H9 (cell line): ENCODE data around the gene CCDC9B. TPM values are rescaled to one million over a fixed set of nuclear protein-coding genes. Genes with fewer than 3 reads are reported as not detected.

ENCODE experiments used
- DNase-seq: peaks from one replicate; pipeline ENCODE4 v3.0.0-alpha.2; 2017
- H2AFZ ChIP-seq: one replicate; pipeline ENCODE4 v1.6.1; 2013; ENCODE audit warnings: mild to moderate bottlenecking, low read length, control low read depth, moderate library complexity
- H2AK5ac ChIP-seq: 2 replicates; pipeline ENCODE4 v1.6.1; 2013; ENCODE audit warnings: low read length, control low read depth, mixed read lengths; ENCODE audit not compliant: insufficient read length
- H2BK120ac ChIP-seq: one replicate; pipeline ENCODE4 v1.6.1; 2013; ENCODE audit warnings: low read depth, mild to moderate bottlenecking, low read length, control low read depth, inconsistent platforms; ENCODE audit not compliant: poor library complexity, severe bottlenecking
- H2BK12ac ChIP-seq: 2 replicates; pipeline ENCODE4 v1.6.1; 2013; ENCODE audit warnings: low read length, control low read depth, mixed read lengths, low read depth; ENCODE audit not compliant: insufficient read length
- H2BK15ac ChIP-seq: 2 replicates; pipeline ENCODE4 v1.6.1; 2013; ENCODE audit warnings: low read depth, low read length, control low read depth
- H2BK20ac ChIP-seq: one replicate; pipeline ENCODE4 v1.6.1; 2013; ENCODE audit warnings: low read depth, mild to moderate bottlenecking, low read length, control low read depth, inconsistent platforms; ENCODE audit not compliant: poor library complexity, severe bottlenecking
- H2BK5ac ChIP-seq: 2 replicates; pipeline ENCODE4 v1.6.1; 2013; ENCODE audit warnings: low read length, control low read depth, mixed read lengths; ENCODE audit not compliant: insufficient read length
- H3K14ac ChIP-seq: 2 replicates; pipeline ENCODE4 v1.6.1; 2013; ENCODE audit warnings: low read length, control low read depth; ENCODE audit not compliant: insufficient read depth
- H3K18ac ChIP-seq: 2 replicates; pipeline ENCODE4 v1.6.1; 2013; ENCODE audit warnings: low read depth, mild to moderate bottlenecking, mixed read lengths, low read length, control low read depth; ENCODE audit not compliant: insufficient read length
- H3K23ac ChIP-seq: 2 replicates; pipeline ENCODE4 v1.6.1; 2013; ENCODE audit warnings: low read length, control low read depth, mixed read lengths, low read depth; ENCODE audit not compliant: insufficient read length
- H3K23me2 ChIP-seq: 2 replicates; pipeline ENCODE4 v1.6.1; 2013; ENCODE audit warnings: low read depth, mild to moderate bottlenecking, mixed read lengths, low read length, control low read depth; ENCODE audit not compliant: insufficient read length, poor library complexity, severe bottlenecking
- H3K27ac ChIP-seq: 2 replicates; pipeline ENCODE4 v1.5.1; 2013; ENCODE audit warnings: low read length, control low read depth, mixed read lengths, low read depth; ENCODE audit not compliant: insufficient read length
- H3K27me3 ChIP-seq: 2 replicates; pipeline ENCODE4 v1.6.1; 2013; ENCODE audit warnings: low read length, control low read depth, inconsistent platforms; ENCODE audit not compliant: insufficient read depth
- H3K4ac ChIP-seq: 2 replicates; pipeline ENCODE4 v1.6.1; 2013; ENCODE audit warnings: low read depth, mild to moderate bottlenecking, control low read depth, inconsistent platforms, low read length, moderate library complexity
- H3K4me1 ChIP-seq: 2 replicates; pipeline ENCODE4 v1.6.1; 2013; ENCODE audit warnings: low read length, control low read depth, inconsistent platforms; ENCODE audit not compliant: insufficient read depth
- H3K4me2 ChIP-seq: 2 replicates; pipeline ENCODE4 v1.6.1; 2013; ENCODE audit warnings: low read length, control low read depth, mixed read lengths; ENCODE audit not compliant: insufficient read length, insufficient read depth
- H3K56ac ChIP-seq: 2 replicates; pipeline ENCODE4 v1.6.1; 2013; ENCODE audit warnings: low read depth, mild to moderate bottlenecking, mixed read lengths, low read length, control low read depth; ENCODE audit not compliant: insufficient read length
- H3K79me1 ChIP-seq: 2 replicates; pipeline ENCODE4 v1.6.1; 2013; ENCODE audit warnings: low read depth, mild to moderate bottlenecking, moderate library complexity, low read length, control low read depth, inconsistent platforms; ENCODE audit not compliant: insufficient read depth, poor library complexity, severe bottlenecking
- H3K79me2 ChIP-seq: 2 replicates; pipeline ENCODE4 v1.6.1; 2013; ENCODE audit warnings: low read length, control low read depth, inconsistent platforms; ENCODE audit not compliant: insufficient read depth
- H3K9ac ChIP-seq: 2 replicates; pipeline ENCODE4 v1.6.1; 2013; ENCODE audit warnings: low read length, control low read depth, mixed read lengths; ENCODE audit not compliant: insufficient read length; ENCODE audit errors: extremely low read depth
- H3K9me3 ChIP-seq: one replicate; pipeline ENCODE4 v1.6.1; 2013; ENCODE audit warnings: low read depth, low read length, inconsistent platforms; ENCODE audit not compliant: control insufficient read depth
- H3T11ph ChIP-seq: one replicate; pipeline ENCODE4 v1.6.1; 2013; ENCODE audit warnings: mild to moderate bottlenecking, low read length, control low read depth, inconsistent platforms
- H4K20me1 ChIP-seq: one replicate; pipeline ENCODE4 v1.6.1; 2013; ENCODE audit not compliant: control insufficient read depth, insufficient read length, insufficient read depth
- H4K5ac ChIP-seq: 2 replicates; pipeline ENCODE4 v1.6.1; 2013; ENCODE audit warnings: low read depth, mild to moderate bottlenecking, mixed read lengths, low read length, control low read depth; ENCODE audit not compliant: insufficient read length
- H4K8ac ChIP-seq: replicated peaks from 2 replicates; pipeline ENCODE4 v1.6.1; 2013; ENCODE audit warnings: low read length, control low read depth, mixed read lengths, low read depth; ENCODE audit not compliant: insufficient read length
- H4K91ac ChIP-seq: 2 replicates; pipeline ENCODE4 v1.6.1; 2013; ENCODE audit warnings: low read depth, mild to moderate bottlenecking, moderate library complexity, mixed read lengths, low read length, control low read depth; ENCODE audit not compliant: insufficient read length
- H3K27ac Mint-ChIP-seq, 3 experiments: 2 replicates in 2 of 3; 3 replicates in 1 of 3; pipeline ENCODE4 v1.8.0; 2020 to 2021; ENCODE audit warnings: mixed read lengths in 3 of 3, mild to moderate bottlenecking in 1 of 3, moderate library complexity in 1 of 3
- H3K27me3 Mint-ChIP-seq: 2 replicates; pipeline ENCODE4 v1.8.0; 2021; ENCODE audit warnings: low read depth, mild to moderate bottlenecking, moderate library complexity, mixed read lengths
- H3K36me3 Mint-ChIP-seq, 3 experiments: 2 replicates in 2 of 3; 3 replicates in 1 of 3; pipeline ENCODE4 v1.8.0; 2020 to 2021; ENCODE audit warnings: low read depth in 3 of 3, mixed read lengths in 3 of 3; ENCODE audit not compliant: insufficient read depth in 1 of 3
- H3K4me1 Mint-ChIP-seq, 2 experiments: 2 replicates each; pipeline ENCODE4 v1.8.0; 2020; ENCODE audit warnings: mixed read lengths in 2 of 2
- H3K4me3 Mint-ChIP-seq, 2 experiments: 2 replicates in 1 of 2; 3 replicates in 1 of 2; pipeline ENCODE4 v1.8.0; 2020 to 2021; ENCODE audit warnings: mild to moderate bottlenecking in 2 of 2, mixed read lengths in 2 of 2, moderate library complexity in 1 of 2
- H3K9me3 Mint-ChIP-seq, 2 experiments: 2 replicates in 1 of 2; 3 replicates in 1 of 2; pipeline ENCODE4 v1.8.0; 2020; ENCODE audit warnings: mild to moderate bottlenecking in 2 of 2, mixed read lengths in 2 of 2, moderate library complexity in 1 of 2
- CTCF ChIP-seq: fragments of 200-600 bp; sonication (generic); conservative IDR thresholded peaks from 3 replicates; pipeline ENCODE4 v1.8.0; 2021; ENCODE audit warnings: antibody characterized with exemption, mild to moderate bottlenecking
- WGBS: extraction: QIAGEN DNeasy Blood & Tissue Kit; methylation state at CpG from one replicate; pipeline ENCODE4 v1.1.7; 2013; ENCODE audit warnings: missing lambda C conversion rate, low lambda C conversion rate, mixed read lengths; ENCODE audit not compliant: insufficient read length; ENCODE audit errors: extremely low coverage; 5-methylcytosine and 5-hydroxymethylcytosine counted together
- total RNA-seq: library from RNA; stranded (reverse); gene quantifications from 2 replicates; pipeline ENCODE4 v1.2.1, GENCODE V29; 2021

CCDC9B gene
- total RNA-seq, 1 experiment from 2014 or later, result 0.48 TPM

- no peak overlapping the region for H3K23ac ChIP-seq
- H4K8ac ChIP-seq, result no peak overlapping the region
- H3K27me3 Mint-ChIP-seq, result peaks cover 8% of the 10 kb centered on the region
- H3K4me3 Mint-ChIP-seq, result no peak overlapping the region; a peak in 1 of 5 replicates
- H3K23me2 ChIP-seq, result no peaks in the 10 kb centered on the region
- no peak overlapping the region for H3T11ph ChIP-seq
- H3K4me2 ChIP-seq, result no peak overlapping the region
- TF ChIP-seq CTCF, result no peak
- H2AFZ ChIP-seq, result no peak overlapping the region
- H2BK15ac ChIP-seq, result no peak overlapping the region
- no peaks in the 10 kb centered on the region for H3K9me3 Mint-ChIP-seq
- H4K91ac ChIP-seq, result no peak overlapping the region
- H3K79me2 ChIP-seq, result no peaks in the 10 kb centered on the region
- H3K14ac ChIP-seq, result no peak overlapping the region; the same call in 1 of the 2 replicates
- H4K20me1 ChIP-seq, result no peaks in the 10 kb centered on the region
- no peak overlapping the region for H3K18ac ChIP-seq
- no peak overlapping the region for H3K9ac ChIP-seq
- H3K4ac ChIP-seq, result no peak overlapping the region
- no peak overlapping the region for H2BK120ac ChIP-seq
- H2AK5ac ChIP-seq, result no peak overlapping the region
- H2BK12ac ChIP-seq, result no peak overlapping the region
- H3K56ac ChIP-seq, result no peak overlapping the region
- H3K36me3 Mint-ChIP-seq, result no peaks in the 10 kb centered on the region
- H3K27me3 ChIP-seq, result no peaks in the 10 kb centered on the region
- no CpG with 5 or more reads among the region's 15 CpGs for WGBS
- H3K27ac Mint-ChIP-seq, result peak overlapping the region in 2 of 3 experiments; percentile 2 to 89; a peak in 3 of 7 replicates
- no peaks in the 10 kb centered on the region for H3K79me1 ChIP-seq
- no peak overlapping the region for H2BK5ac ChIP-seq
- H3K9me3 ChIP-seq, result no peaks in the 10 kb centered on the region
- peaks cover 9 to 19% of the 10 kb centered on the region in 2 experiments for H3K4me1 Mint-ChIP-seq
- no peak overlapping the region for H2BK20ac ChIP-seq
- DNase-seq, result no peak
- H4K5ac ChIP-seq, result no peak overlapping the region
- no peak overlapping the region for H3K27ac ChIP-seq
- H3K4me1 ChIP-seq, result no peaks in the 10 kb centered on the region
Measured at GRCh38 chr15:40346579-40347558, 6.1 kb upstream of the CCDC9B start.
